Cardiac septum (tissue), 1 donor: ENCODE results near the gene GPR152. TPM values are rescaled to one million over a fixed set of nuclear protein-coding genes. Genes with fewer than 3 reads are reported as not detected.

Experiments
- DNase-seq: peaks from one replicate; pipeline ENCODE4 v3.0.0-alpha.2; 2020; ENCODE audit warnings: low spot score
- intact Hi-C: fragments of 100-400 bp; cut with DNase I; formaldehyde crosslinking; loops from one replicate; pipeline ENCODE4 v1.14.0; 2022
- total RNA-seq: library from RNA; stranded (reverse); fragmentation: NEBNext Ultra II Directional; extraction: Animal tissue kit (Norgen Biotek cat#: 25700); gene quantifications from one replicate; pipeline ENCODE4 v1.2.1, GENCODE V29; 2021
- donor health status: DM: no; HTN: no; CAD: no.

The GPR152 gene
- total RNA-seq, 1 donor from 2014 or later = not detected

DNA sequence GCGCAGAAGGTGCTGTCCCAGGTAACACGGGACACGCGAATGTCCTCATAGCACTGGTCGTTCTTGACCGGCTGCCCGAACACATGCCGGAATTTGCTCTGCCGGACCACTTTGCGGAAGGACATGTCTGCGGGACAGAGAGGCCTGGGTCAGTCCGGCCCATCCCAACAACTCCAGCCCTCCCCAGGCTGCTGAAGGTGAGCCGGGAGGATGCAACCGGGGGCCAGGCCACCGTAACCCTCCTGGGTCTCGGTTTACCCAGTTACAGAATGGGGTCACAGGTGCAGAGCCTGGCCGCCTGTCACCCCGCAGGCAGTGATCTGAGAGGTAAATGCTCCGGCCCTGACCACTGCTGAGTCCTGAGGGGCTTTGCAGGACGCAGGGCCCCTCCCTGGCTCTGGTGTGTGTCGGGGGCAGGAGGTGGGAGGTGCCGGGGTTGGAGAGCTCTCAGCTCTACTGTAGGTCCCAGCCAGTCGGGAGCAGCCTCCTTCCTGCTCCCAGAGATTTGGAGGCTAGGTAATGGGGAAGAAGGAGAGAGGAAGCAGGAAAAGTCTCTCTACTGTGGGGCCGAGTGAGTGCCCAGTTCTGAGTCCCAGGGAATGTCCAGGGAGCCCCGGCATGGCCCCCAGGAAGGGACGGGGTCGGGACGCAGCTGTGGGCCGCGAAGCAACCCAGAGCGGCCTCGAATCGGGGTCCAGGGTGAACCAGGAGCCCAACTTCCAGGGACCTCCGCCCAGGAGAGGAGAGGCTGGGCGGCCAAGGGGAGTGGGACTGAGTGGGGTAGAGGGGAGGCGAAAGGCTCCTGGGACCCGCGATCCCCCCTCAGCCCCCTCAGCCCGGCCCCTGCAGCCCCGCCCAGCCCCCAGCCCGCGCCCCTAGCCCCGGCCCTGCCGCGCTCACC, 9.8 kb downstream of the GPR152 start:
- intact Hi-C loops = no loop called here
- DNase-seq = no peak

DNA sequence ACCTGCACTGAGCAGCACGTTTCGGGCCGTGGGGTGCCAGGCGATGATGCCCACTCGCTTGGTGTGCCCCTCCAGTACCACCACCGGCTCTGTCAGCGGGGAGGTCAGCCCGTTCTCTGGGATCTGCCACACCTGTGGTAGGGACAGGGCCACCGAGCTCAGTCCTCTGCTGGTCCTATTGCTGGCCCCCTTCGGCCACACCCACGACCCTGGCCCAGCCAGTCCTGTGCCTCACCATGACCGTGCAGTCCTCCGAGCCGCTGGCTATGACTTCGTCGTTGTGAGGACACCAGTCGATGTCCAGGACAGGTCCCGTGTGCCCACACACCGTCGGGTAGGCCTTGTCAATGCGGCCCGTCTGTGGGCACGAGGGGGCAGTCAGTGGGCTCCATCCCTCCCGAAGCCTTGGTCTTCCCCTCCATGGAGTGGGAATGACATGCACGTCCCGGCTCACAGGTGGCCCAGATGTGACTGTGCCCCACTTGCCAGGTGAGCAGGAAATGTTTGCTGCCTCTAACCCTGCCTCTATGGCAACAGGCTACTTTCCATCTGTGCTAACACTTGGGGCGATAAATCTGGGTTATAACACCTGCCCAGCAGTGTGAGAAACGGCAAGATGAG, 10.7 kb downstream of the GPR152 start:
- no peak for DNase-seq
- intact Hi-C loops = no loop called here

DNA sequence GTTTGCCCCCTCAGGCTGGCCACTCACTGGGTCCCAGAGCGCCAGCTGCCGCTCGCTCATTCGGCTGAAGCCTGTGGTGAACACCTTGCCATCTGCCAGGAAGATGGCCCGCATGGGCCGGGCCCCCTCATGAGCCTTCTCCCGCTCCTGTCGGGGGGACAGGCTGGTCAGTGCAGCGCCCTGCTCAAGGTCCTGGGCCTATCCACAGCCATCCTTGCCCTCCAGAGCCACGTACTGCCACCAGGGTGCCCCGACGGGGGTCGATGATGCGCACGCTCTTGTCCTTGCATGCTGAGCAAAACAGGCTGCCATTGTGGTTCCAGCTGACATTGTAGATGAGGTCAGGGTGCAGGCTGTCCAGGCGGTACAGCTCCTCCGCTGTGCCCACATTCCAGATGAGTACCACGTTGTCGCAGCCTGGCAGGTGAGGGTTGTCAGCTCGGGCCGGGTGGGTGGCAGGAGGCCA, 11.4 kb downstream of the GPR152 start:
- no peak for DNase-seq
- intact Hi-C loops = no loop called here

DNA sequence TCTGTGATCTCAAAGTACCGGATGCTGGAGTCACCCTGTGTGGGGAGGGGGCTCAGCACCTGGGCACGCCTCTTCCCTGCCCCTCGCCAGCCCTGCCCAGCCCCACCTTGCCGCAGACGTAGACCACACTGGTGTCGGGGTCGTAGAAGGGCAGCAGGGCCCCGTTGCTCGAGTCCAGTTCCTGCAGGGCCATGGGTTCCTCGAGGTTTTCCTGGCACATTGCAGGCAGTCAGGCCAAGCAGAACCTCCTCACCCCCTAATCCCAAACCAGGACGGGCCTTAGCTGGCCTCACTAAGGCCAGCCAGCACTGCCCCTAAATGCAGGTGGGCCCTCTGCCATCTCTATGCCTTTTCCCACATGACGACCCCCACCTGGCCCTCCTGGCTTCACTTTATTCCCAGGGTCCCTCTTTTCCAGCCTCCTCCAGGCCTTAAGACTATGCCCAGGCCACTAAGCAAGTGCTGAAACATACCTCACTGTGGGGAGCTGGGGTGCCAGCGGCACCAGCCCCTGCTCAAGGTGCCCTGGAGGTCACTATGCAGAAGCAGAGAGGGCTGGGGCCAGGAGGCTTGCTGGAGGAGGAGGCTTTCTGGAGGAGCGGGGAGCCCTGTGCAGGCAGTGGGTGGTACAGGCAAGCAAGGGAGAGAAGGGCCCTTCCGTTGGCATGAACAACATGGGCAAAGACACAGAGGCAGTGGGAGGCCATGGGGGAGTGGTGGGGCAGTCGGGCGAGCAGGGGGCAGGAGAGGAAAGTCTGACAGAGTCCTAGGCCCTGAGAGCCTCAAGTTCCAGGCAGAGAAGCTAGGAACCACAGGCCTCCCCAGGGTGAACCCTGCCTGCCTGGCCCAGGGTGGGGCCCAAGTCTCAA, 12.1 kb downstream of the GPR152 start:
- intact Hi-C loops = no loop called here

DNA sequence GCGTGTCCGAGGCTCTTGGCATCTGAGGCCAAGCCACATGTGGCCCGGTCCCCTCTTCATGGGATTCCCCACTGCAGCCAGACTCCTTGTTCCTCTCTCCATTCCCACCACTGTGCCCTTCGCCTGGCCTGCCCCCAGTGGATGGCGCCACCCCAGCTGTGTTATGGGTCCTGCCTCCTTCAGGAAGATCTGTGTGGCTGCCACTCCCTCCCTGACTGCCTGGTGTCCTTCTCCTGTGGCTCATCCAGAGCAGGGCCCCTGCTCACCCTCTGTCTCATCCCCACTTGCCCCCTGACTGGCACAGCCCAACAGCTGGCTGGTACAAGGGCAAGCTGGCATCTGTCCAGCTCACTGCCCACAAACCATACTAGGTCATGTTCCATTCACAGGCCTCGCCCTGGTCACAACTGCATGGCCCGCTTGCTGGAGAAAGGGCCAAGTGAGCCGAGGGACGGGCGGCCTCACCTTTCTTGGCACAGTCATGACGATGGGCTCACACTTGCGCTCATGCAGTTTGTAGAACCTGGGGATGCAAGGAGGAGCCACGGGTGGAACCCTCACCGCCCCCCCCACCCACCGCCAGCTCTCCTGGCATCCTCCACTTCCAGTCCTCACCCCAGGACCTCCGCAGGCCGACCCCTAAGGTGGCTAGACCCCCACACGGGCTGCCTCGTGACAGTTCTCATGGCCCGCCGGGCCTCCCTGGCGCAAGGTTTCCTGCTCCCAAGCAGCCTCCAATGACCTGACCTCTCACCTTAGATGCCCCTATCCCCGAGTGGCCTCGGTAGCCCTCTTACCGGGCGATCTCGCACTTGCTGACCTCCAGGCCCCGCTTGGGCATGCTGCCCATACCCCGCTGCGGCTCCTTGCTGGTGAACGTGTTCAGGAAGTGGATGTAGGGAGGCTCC, 13.0 kb downstream of the GPR152 start:
- DNase-seq = no peak
- intact Hi-C loops = no loop called here

More for the DNA sequence above, 12.1 kb downstream of the GPR152 start:
- no peak for DNase-seq

DNA sequence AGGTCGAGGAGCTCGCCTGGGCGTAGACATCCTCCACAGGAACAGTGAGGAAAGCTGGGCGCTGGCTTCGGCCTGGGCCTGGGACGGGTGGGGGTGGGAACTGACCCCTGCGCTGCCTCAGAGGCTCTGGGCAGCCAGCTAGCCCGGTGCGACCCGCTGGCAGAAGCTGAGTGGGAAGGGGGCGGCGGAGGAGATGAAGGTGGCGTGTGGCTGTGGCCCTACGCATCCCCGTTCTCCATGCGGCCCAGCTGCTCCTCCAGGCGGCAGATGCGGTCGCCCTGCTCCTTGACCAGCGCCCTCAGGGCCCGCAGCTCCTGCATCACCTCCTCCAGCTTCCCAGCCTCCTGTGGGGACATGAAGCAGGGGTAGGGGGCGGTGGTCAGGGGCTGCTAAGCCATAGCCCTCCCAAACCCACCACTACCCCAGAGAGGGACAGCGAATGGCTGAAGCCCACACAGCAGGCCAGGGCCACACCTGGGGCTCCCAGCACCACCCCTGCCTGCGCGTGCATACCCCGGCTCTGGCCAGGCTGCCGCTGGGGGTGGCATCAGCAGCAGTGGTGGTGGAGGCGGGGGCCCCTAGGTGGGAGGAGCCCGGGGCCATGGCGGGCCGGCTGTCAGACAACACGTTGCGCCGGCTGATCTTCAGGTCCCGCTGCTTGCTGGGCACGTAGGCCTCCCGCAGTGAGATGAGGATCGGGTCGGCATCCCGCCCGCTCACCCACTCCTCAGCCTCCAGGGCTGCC, 14.2 kb downstream of the GPR152 start:
- intact Hi-C loops = no loop called here

DNA sequence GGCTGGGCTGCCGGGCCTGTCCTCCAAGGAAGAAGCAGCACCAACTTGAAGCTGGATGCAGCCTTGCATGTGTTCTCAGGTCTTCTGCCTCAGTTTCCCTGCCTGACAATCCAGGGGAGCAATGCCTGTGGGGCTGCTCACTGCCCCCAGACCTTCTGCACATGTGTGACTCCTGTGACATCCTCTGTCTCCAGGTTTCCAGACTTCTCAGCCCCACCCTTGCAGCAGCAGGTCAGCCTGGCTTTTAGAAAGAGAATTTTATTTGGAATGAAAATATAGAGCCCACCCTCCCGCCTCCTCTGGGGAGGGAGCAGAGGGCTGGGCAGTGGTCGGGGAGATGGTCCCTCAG, 14.7 kb downstream of the GPR152 start:
- intact Hi-C loops = no loop called here
- no peak for DNase-seq

More for the DNA sequence above, 14.2 kb downstream of the GPR152 start:
- no peak for DNase-seq

DNA sequence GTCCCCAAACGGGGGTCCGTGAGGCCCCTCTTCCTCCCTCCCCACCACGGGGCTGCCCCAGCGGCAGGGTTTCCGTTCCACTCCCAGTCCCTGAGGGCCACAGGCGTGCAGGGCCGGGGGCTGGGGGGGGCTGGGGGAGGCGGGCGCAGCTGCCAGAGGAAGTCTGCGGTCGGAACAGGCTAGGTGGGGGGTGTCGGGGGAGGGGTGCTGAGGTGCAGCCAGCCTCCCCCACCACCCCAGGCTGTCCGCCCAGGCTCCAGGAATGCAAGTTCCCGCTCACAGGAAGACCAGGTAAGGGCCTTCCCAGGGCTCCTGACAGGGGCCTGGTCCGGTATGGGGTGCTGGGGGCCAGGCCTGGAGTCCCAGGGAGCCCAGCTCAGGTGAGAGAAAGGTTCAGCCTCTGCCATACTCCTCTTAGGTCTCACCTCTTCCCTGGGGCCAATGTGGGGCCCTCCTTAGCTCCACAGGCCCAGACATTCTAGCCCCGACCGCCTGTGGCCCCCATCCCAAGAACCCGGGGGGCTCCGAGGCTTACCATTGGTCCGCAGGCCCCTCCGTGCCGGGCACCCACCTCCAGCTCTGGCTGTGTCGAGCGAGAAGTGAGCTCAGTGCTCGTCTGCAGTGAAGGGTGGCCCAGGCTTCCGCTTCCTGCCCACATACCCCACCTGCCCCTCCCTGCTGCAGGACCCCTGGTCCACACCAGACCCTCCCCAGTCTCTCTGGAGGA, 15.3 kb downstream of the GPR152 start, which contains the start of gene PTPRCAP:
Gene PTPRCAP, minus strand, starts transcription at position 601 of the 727 bp plus-strand sequence. Its CDS starts 63 bp downstream, at position 538.
- no peak for DNase-seq
- intact Hi-C loops = no loop called here

DNA sequence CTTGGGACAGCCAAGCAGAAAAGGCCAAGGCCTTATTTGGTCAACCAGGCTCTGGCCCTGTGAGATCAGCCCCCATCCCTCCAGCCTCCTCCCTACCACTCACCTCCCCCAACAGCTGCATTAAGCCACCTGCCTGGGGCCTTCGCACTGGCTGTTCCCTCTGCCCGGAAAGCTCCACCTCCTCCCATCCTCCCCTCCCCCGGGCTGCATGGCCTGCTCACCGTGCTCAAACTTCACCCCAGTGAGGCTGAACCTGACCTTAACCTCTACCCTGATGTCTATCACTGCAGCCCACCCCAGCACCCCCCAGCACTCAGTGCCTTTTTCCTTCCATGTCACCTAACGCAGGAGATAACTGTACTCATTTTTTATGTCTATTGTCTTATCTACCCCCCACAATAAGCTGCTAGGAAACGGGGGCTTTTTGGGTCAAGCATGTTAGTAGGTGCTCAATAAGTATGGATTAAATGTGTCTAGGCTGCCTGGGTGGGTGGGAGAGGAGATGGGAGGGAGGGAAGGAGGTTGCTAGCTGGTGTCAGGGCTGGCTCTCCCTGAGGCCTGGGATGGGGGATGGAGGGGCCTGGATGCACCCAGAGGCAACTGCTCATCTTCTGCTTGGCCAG, 16.0 kb downstream of the GPR152 start:
- intact Hi-C loops = no loop called here

DNA sequence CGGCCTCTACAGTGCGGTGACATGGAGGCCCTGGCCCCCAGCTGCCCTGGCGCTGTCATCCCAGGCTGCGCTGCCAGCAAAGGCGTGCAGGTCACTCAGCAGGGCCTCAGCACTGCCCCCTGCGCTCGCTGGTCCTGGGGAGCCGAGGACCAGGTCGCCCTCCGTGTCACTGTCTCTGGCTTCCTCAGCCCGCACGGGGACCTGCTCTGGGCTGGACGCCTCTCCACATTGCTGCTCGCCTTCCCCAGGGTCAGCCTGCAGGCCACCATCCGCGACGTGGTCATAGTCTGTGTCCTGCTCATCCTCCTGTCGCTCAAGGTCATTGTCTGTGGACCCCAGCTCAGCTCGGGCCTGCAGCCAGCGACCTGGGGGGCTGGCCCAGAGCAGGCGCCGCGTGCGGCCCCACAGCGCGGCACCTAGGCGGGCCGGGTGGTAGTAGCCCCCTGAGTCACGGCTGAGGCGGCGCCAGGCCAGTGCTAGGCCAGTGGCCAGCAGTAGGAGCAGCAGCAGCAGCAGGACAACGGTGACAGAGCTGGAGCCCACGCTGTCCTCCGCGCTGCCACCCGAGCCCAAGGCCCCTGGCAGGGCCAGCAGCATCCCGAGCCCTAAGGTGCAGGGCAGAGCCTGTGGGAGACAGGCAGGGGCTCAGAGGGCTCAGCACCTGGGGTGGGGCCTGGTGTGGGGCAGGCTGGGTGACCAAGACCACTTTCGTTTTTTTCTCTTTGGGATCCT, 16.6 kb downstream of the GPR152 start:
- DNase-seq = no peak
- intact Hi-C loops = no loop called here

More for the DNA sequence above, 16.0 kb downstream of the GPR152 start:
- no peak for DNase-seq

DNA sequence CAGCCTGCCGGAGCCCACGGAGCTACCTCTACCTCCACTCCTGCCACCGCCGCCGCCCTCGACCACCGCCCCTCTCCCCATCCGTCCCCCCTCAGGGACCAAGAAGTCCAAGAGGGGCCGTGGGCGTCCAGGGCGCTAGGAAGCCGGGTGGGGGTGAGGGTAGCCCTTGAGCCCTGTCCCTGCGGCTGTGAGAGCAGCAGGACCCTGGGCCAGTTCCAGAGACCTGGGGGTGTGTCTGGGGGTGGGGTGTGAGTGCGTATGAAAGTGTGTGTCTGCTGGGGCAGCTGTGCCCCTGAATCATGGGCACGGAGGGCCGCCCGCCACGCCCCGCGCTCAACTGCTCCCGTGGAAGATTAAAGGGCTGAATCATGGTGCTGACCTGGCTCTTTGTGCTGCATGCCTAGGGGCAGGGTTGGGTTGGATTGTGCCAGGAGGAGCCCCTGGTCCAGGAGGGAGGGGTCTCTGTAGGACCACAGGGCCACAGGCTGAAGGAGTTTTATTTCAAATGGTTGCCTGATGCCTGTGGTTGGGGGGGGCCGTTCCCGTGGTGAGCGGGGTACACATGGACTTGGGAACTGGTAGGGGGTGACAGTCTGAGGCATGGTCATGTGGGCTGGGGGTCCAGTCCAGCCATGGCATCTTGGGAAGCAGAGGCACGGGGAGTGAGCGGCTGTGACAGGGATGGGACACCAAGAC, 17.4 kb downstream of the GPR152 start:
- no peak for DNase-seq
- intact Hi-C loops = no loop called here

DNA sequence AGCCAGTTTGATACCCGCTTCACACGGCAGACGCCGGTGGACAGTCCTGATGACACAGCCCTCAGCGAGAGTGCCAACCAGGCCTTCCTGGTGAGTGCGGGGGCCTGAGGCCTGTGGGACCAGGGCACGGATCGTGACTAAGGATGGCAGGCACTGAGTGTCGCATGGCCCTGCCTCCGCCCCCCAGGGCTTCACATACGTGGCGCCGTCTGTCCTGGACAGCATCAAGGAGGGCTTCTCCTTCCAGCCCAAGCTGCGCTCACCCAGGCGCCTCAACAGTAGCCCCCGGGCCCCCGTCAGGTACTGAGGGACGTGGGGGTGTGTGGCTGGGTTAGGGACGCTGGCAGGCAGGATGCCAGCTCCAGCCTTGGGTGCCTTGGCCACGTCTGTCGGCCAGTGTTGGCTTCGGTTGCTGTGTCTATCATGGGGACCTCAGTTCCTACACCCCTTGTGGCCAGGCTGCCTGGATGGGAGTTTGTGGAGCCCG, 18.1 kb downstream of the GPR152 start:
- no peak for DNase-seq
- intact Hi-C loops = no loop called here

DNA sequence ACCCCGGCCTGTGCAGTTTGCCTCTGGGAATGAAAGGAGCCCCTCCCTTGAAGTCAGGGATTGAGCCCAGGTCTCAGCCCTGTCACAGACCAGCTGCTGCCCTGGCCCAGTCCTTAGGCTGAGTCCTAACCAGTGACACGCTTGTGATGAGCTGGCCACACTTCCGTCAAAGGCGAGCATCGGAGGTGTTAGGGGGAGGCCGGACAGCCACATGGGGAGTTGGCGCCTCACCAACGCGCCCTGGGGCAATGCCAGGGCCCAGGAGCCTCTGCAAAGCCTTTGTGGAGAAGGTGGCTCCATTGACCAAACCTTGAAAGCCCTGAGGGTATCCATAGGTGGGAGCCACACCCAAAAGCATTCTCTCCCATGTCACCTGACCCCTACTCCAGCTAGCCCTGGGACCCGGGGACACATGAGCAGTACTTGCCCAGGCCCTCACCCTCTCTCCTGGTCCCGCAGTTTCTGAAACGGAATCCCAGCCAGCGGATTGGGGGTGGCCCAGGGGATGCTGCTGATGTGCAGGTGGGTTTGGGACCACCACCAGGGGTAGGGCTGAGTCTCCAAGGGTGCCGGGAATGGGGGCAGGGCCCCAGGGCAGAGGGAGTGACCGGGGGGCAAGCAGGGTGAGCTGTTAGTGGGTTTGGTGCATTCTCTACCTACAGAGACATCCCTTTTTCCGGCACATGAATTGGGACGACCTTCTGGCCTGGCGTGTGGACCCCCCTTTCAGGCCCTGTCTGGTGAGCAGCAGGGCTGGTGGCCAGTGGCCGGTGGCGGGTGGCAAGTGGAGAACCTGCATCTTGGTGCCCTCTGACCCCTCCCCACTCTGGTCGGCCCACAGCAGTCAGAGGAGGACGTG, 18.8 kb downstream of the GPR152 start:
- intact Hi-C loops = no loop called here
- DNase-seq = no peak

DNA sequence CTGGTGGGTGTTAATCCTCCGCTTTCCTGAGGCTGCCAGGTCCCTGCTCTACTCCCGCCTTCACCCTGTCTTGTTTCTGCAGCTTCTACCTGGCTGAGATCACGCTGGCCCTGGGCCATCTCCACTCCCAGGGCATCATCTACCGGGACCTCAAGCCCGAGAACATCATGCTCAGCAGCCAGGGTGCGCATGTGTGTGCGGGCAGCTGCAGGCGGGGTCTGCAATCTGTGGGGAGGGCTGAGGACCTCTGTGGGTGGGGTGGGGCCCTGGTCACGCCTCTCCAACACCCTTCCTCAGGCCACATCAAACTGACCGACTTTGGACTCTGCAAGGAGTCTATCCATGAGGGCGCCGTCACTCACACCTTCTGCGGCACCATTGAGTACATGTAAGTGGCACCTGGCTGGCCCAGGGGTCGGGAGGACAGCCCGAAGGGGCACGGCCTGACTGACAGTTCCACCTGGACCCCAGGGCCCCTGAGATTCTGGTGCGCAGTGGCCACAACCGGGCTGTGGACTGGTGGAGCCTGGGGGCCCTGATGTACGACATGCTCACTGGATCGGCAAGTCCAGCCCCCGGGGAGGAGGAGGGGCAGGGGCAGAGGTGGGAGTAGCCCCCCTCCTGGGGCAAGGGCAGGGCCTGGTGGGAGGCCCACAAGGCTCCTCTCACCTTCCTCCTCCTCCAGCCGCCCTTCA, 19.7 kb downstream of the GPR152 start:
- DNase-seq = no peak
- intact Hi-C loops = no loop called here
